HEK293 (cell line): ENCODE data around the gene PRKCZ.

Experiments used
- CTCF ChIA-PET: fragments of 350-600 bp; formaldehyde crosslinking; extraction: SDS; loops from one replicate; lab custom pipeline; 2021; ENCODE audit warnings: antibody characterized with exemption; lab: Yijun Ruan, JAX
- POLR2A ChIA-PET: fragments of 300-600 bp; formaldehyde crosslinking; extraction: SDS; loops from one replicate; lab custom pipeline; 2020; ENCODE audit warnings: antibody characterized with exemption, inconsistent platforms; lab: Yijun Ruan, JAX
- H3K27ac ChIP-seq: fragments of 200-500 bp; sonication (Bioruptor generic); 2 replicates; pipeline ENCODE4 v1.5.1; 2014; ENCODE audit warnings: low read depth, low read length, control low read depth, inconsistent platforms; ENCODE audit errors: extremely low read depth
- H3K36me3 ChIP-seq, 2 experiments: fragments of 200-500 bp in 1 of 2; sonication (Bioruptor generic) in 1 of 2; 1 replicate in 1 of 2; 2 replicates in 1 of 2; pipeline ENCODE4 v1.5.1; 2014 to 2017; ENCODE audit warnings: inconsistent platforms in 2 of 2, low read length in 2 of 2; ENCODE audit not compliant: control insufficient read depth in 2 of 2, insufficient read depth in 1 of 2
- H3K4me1 ChIP-seq: fragments of 200-500 bp; sonication (Bioruptor generic); 2 replicates; pipeline ENCODE4 v1.5.1; 2014; ENCODE audit warnings: mild to moderate bottlenecking, low read length, inconsistent platforms; ENCODE audit not compliant: control insufficient read depth, insufficient read depth
- H3K4me3 ChIP-seq: 2 replicates; pipeline ENCODE4 v1.5.1; 2011; ENCODE audit warnings: low read depth, mild to moderate bottlenecking, control low read depth, low read length, moderate library complexity
- H3K9me3 ChIP-seq: fragments of 200-500 bp; sonication (Bioruptor generic); 2 replicates; pipeline ENCODE4 v1.5.1; 2014; ENCODE audit warnings: low read depth, low read length, inconsistent platforms; ENCODE audit not compliant: control insufficient read depth, insufficient read depth
- BCL11A ChIP-seq: fragments of 450-650 bp; formaldehyde crosslinking; IDR thresholded peaks from 2 replicates; pipeline ENCODE4 v1.5.1; 2016; ENCODE audit warnings: low read depth, missing biosample characterization, missing genetic modification characterization
- GLIS2 ChIP-seq: fragments of 450-650 bp; formaldehyde crosslinking; IDR thresholded peaks from 2 replicates; pipeline ENCODE4 v1.5.1; 2016; ENCODE audit warnings: missing biosample characterization, missing genetic modification characterization
- ZFP41 ChIP-seq: fragments of 450-650 bp; formaldehyde crosslinking; IDR thresholded peaks from 2 replicates; pipeline ENCODE4 v1.5.1; 2016; ENCODE audit warnings: missing biosample characterization, missing genetic modification characterization, borderline replicate concordance
- ZNF214 ChIP-seq: fragments of 450-650 bp; formaldehyde crosslinking; IDR thresholded peaks from 2 replicates; pipeline ENCODE4 v1.5.1; 2017; ENCODE audit warnings: missing biosample characterization, mild to moderate bottlenecking, missing genetic modification characterization, borderline replicate concordance
- ZNF354C ChIP-seq: fragments of 450-650 bp; formaldehyde crosslinking; IDR thresholded peaks from 2 replicates; pipeline ENCODE4 v1.5.1; 2016; ENCODE audit warnings: missing biosample characterization, missing genetic modification characterization, low read depth, borderline replicate concordance
- ZNF404 ChIP-seq: fragments of 450-650 bp; formaldehyde crosslinking; IDR thresholded peaks from 2 replicates; pipeline ENCODE4 v1.5.1; 2017; ENCODE audit warnings: missing biosample characterization, missing genetic modification characterization
- ZNF48 ChIP-seq: fragments of 450-650 bp; formaldehyde crosslinking; IDR thresholded peaks from 2 replicates; pipeline ENCODE4 v1.5.1; 2016; ENCODE audit warnings: missing biosample characterization, missing genetic modification characterization
- TF ChIP-seq, protein P1 (sequence below): fragments of 450-650 bp; formaldehyde crosslinking; IDR thresholded peaks from 2 replicates; pipeline ENCODE4 v1.5.1; 2016; ENCODE audit warnings: missing biosample characterization, missing genetic modification characterization
- TF ChIP-seq, protein P2 (sequence below): fragments of 450-650 bp; formaldehyde crosslinking; IDR thresholded peaks from 2 replicates; pipeline ENCODE4 v1.5.0; 2017; ENCODE audit warnings: missing biosample characterization, missing genetic modification characterization, borderline replicate concordance
- TF ChIP-seq, protein P3 (sequence below): fragments of 450-650 bp; formaldehyde crosslinking; IDR thresholded peaks from 2 replicates; pipeline ENCODE4 v1.5.1; 2017; ENCODE audit warnings: missing biosample characterization, mild to moderate bottlenecking, missing genetic modification characterization, moderate library complexity

The PRKCZ gene

DNA sequence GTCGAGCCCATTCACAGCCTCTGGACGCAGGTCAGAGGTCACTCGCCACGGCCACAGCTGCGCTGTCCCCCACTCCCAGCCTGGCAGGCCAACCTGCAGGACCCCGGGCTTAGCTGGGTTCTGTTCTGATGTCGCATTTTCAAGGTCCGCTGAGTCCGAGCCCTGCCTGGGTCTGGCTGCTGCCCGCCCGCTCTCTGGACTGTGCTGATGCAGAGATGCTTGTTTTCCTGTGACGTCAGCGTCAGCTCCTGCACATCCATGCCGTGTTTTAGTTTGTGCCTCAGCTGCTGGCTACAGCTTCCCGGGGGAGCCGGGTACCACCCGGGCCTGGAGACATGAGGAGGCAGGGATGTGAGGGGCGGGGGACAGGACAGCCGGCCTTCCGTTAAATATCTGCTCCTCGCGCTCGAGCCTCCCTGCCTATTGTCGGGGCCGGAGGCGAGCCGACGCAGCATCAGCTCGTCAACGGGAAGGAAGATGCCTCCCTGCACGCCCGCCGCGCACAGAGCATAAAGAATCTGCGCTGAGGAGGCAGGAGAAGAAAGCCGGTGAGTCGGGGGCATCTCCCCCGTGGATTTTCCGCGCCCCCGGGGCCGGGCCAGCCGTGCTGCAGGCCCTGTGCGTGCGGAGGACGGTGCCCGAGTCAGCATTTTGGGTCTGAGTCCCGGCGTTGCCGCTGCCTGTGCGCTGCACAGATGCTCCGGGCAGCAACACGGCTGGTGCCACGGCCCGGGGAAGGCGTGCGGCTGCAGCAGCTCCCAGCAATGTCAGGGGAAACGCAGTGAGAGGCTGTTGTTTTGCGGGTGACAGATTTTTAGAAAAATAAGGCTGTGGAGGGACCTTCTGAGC is 23.4 kb downstream of the PRKCZ start:
- H3K9me3 ChIP-seq: no peaks in the 10 kb centered on the region
- CTCF ChIA-PET: no interaction called here
- no peaks in the 10 kb centered on the region for H3K4me1 ChIP-seq
- H3K36me3 ChIP-seq: peaks cover 0 to 46% of the 10 kb centered on the region in 2 experiments; a peak in 1 of 3 replicates
- TF ChIP-seq ZNF404 (no peak), BCL11A (tag by site-specific recombination) (peak; percentile 74)
- no peak overlapping the region for H3K4me3 ChIP-seq
- no peak overlapping the region for H3K27ac ChIP-seq
- POLR2A ChIA-PET: no interaction called here

DNA sequence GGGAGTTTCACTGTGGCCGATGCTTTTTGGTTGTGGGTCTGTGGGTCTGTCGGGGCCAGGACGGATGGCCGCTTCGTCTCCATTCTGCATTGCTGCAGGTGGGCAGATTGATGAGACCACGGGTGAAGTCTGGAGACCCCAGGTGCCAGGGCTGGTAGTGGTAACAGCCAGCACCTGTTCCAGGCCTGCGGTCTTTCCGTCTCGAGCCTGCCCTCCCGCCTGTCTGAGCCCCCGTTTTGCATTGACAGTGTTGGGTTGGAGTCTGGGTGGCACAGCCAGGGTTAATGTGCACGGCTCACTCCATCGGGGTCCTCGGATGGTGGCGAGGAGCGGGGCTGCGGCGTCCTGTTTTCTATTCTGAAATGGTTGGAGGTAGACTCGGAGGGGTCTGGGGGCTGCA is 24.2 kb downstream of the PRKCZ start:
- POLR2A ChIA-PET: no interaction called here
- Histone ChIP-seq H3K27ac (no peak overlapping the region), H3K4me1 (no peaks in the 10 kb centered on the region), H3K4me3 (no peak overlapping the region), H3K36me3 (peaks cover 0 to 41% of the 10 kb centered on the region in 2 experiments; a peak in 1 of 3 replicates), H3K9me3 (no peaks in the 10 kb centered on the region)
- CTCF ChIA-PET: no interaction called here
- TF ChIP-seq ZFP41 (no peak), ZNF354C (no peak)
- TF ChIP-seq, protein P1, sequence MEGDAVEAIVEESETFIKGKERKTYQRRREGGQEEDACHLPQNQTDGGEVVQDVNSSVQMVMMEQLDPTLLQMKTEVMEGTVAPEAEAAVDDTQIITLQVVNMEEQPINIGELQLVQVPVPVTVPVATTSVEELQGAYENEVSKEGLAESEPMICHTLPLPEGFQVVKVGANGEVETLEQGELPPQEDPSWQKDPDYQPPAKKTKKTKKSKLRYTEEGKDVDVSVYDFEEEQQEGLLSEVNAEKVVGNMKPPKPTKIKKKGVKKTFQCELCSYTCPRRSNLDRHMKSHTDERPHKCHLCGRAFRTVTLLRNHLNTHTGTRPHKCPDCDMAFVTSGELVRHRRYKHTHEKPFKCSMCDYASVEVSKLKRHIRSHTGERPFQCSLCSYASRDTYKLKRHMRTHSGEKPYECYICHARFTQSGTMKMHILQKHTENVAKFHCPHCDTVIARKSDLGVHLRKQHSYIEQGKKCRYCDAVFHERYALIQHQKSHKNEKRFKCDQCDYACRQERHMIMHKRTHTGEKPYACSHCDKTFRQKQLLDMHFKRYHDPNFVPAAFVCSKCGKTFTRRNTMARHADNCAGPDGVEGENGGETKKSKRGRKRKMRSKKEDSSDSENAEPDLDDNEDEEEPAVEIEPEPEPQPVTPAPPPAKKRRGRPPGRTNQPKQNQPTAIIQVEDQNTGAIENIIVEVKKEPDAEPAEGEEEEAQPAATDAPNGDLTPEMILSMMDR: no peak
- TF ChIP-seq, protein P2, sequence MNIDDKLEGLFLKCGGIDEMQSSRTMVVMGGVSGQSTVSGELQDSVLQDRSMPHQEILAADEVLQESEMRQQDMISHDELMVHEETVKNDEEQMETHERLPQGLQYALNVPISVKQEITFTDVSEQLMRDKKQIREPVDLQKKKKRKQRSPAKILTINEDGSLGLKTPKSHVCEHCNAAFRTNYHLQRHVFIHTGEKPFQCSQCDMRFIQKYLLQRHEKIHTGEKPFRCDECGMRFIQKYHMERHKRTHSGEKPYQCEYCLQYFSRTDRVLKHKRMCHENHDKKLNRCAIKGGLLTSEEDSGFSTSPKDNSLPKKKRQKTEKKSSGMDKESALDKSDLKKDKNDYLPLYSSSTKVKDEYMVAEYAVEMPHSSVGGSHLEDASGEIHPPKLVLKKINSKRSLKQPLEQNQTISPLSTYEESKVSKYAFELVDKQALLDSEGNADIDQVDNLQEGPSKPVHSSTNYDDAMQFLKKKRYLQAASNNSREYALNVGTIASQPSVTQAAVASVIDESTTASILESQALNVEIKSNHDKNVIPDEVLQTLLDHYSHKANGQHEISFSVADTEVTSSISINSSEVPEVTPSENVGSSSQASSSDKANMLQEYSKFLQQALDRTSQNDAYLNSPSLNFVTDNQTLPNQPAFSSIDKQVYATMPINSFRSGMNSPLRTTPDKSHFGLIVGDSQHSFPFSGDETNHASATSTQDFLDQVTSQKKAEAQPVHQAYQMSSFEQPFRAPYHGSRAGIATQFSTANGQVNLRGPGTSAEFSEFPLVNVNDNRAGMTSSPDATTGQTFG (tag by site-specific recombination): no peak

DNA sequence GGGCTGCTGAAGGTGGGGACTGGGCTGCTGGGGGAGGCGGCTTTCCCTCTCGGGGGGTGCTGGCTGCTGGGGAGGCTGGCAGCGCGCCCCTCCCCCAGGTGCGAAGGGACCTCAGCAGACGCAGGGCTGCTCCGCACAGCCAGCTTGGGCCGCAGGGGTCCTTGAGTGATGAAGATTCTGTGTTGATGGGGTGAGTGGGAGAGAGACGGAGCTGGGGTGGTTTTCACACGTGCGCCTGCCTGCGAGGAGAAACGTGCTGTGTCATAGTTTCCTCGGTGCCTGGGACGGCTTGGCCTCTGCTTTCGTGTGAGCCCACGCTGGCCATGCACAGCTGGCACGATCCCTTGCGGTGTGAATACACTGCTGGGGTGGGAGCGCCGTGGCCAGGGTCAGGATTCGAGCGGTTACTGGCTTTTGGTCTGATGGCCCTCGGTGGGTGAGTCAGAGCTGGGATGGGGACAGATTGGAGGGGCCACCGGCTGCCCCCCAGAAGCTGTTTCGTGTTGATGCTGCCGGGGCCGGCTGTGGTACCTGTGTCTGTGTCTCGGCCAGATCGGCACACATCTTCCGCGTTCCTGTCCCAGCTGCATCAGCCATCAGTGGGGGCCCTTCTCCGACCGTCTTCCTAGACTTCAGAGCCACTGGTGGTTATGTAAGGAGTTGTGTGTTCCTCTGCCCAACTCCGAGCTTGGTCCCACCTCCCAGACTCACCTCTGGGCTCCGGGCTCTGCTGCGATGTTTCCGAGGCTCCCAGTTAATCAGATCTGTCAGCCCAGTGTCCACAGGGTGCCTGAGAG is 24.9 kb downstream of the PRKCZ start:
- POLR2A ChIA-PET: no interaction called here
- CTCF ChIA-PET: no interaction called here

DNA sequence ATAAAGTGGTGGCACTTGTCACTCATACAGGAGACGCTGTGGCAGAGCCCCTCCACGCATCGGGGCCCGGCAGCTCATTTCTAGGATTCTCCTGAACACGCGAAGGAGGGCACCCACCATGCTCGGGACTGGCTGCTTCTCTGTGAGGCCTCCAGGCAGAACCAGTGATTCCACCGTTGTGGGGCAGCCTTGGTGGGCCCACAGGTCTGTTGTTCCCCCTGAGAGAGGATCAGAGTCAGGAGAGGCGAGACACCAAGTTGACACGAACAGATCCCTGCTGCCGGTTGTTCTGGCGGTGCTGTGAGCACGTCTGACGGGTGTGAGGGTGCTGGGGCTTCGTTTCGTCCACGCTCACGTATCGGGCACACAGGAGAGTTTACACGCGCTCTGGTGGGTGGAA is 26.6 kb downstream of the PRKCZ start:
- POLR2A ChIA-PET: no interaction called here
- Histone ChIP-seq H3K9me3 (no peaks in the 10 kb centered on the region), H3K4me3 (no peak overlapping the region), H3K27ac (no peak overlapping the region), H3K36me3 (peaks cover 0 to 38% of the 10 kb centered on the region in 2 experiments; a peak in 1 of 3 replicates), H3K4me1 (no peaks in the 10 kb centered on the region)
- TF ChIP-seq ZNF214 (tag by site-specific recombination): no peak
- no peak for TF ChIP-seq ZFP41
- TF ChIP-seq, protein P3, sequence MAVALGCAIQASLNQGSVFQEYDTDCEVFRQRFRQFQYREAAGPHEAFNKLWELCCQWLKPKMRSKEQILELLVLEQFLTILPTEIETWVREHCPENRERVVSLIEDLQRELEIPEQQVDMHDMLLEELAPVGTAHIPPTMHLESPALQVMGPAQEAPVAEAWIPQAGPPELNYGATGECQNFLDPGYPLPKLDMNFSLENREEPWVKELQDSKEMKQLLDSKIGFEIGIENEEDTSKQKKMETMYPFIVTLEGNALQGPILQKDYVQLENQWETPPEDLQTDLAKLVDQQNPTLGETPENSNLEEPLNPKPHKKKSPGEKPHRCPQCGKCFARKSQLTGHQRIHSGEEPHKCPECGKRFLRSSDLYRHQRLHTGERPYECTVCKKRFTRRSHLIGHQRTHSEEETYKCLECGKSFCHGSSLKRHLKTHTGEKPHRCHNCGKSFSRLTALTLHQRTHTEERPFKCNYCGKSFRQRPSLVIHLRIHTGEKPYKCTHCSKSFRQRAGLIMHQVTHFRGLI (tag by site-specific recombination): no peak
- CTCF ChIA-PET: no interaction called here

More for the DNA sequence above, 24.9 kb downstream of the PRKCZ start:
- no peaks in the 10 kb centered on the region for H3K9me3 ChIP-seq
- no peak for TF ChIP-seq ZNF48 (tag by site-specific recombination)
- TF ChIP-seq GLIS2 (tag by site-specific recombination): 0 out of 2 replicates have a peak, but pooled peaks have one; percentile 19
- H3K4me1 ChIP-seq: no peaks in the 10 kb centered on the region
- no peak overlapping the region for H3K4me3 ChIP-seq
- no peak overlapping the region for H3K27ac ChIP-seq
- peaks cover 0 to 38% of the 10 kb centered on the region in 2 experiments; a peak in 1 of 3 replicates for H3K36me3 ChIP-seq
